NB4 (cell line): ENCODE data around the gene GALNTL6.

Experiments used
- MYC ChIP-seq: IDR thresholded peaks from 2 replicates; pipeline ENCODE4 v1.6.1; 2011; ENCODE audit warnings: low read depth, low read length
- POLR2A ChIP-seq: IDR thresholded peaks from 2 replicates; pipeline ENCODE4 v1.6.1; 2011; ENCODE audit warnings: mild to moderate bottlenecking; ENCODE audit not compliant: insufficient read length; ENCODE audit errors: extremely low read depth
- TF ChIP-seq, protein P1 (sequence below): IDR thresholded peaks from 2 replicates; pipeline ENCODE4 v1.6.1; 2011; ENCODE audit warnings: low read depth, low read length
- TF ChIP-seq, protein P2 (sequence below): IDR thresholded peaks from one replicate; pipeline ENCODE4 v1.5.1; 2012; ENCODE audit warnings: low read depth, low read length

GRCh38 chr4:171948038-171948437, 134.8 kb downstream of the GALNTL6 start:
- TF ChIP-seq MYC: no peak
- TF ChIP-seq, protein P1, sequence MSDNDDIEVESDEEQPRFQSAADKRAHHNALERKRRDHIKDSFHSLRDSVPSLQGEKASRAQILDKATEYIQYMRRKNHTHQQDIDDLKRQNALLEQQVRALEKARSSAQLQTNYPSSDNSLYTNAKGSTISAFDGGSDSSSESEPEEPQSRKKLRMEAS: no peak
- TF ChIP-seq, protein P2, sequence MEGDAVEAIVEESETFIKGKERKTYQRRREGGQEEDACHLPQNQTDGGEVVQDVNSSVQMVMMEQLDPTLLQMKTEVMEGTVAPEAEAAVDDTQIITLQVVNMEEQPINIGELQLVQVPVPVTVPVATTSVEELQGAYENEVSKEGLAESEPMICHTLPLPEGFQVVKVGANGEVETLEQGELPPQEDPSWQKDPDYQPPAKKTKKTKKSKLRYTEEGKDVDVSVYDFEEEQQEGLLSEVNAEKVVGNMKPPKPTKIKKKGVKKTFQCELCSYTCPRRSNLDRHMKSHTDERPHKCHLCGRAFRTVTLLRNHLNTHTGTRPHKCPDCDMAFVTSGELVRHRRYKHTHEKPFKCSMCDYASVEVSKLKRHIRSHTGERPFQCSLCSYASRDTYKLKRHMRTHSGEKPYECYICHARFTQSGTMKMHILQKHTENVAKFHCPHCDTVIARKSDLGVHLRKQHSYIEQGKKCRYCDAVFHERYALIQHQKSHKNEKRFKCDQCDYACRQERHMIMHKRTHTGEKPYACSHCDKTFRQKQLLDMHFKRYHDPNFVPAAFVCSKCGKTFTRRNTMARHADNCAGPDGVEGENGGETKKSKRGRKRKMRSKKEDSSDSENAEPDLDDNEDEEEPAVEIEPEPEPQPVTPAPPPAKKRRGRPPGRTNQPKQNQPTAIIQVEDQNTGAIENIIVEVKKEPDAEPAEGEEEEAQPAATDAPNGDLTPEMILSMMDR: no peak
- no peak for TF ChIP-seq POLR2A
